Smooth muscle cell (in vitro differentiated cells): ENCODE results near the gene SLC45A2. TPM values are rescaled to one million over a fixed set of nuclear protein-coding genes. Genes with fewer than 3 reads are reported as not detected.

Experiments used
- DNase-seq: peaks from one replicate; lab custom pipeline; 2025; ENCODE audit not compliant: unreplicated experiment; lab: John Stamatoyannopoulos, UW
- H2AFZ ChIP-seq: fragments of 200-600 bp; sonication (generic); 2 replicates; pipeline ENCODE4 v1.6.0; 2016; ENCODE audit warnings: antibody characterized with exemption, low read depth, mild to moderate bottlenecking
- H3F3A ChIP-seq: fragments of 200-600 bp; sonication (generic); 2 replicates; pipeline ENCODE4 v1.6.0; 2017; ENCODE audit warnings: antibody characterized with exemption, low read depth
- H3K27ac ChIP-seq: fragments of 200-600 bp; sonication (generic); 2 replicates; pipeline ENCODE4 v1.5.1; 2016; ENCODE audit warnings: low read depth, mild to moderate bottlenecking
- H3K27me3 ChIP-seq: fragments of 200-600 bp; sonication (generic); 2 replicates; pipeline ENCODE4 v1.6.1; 2016; ENCODE audit warnings: low read depth, mild to moderate bottlenecking
- H3K36me3 ChIP-seq: fragments of 200-600 bp; sonication (generic); 2 replicates; pipeline ENCODE4 v1.5.1; 2016; ENCODE audit warnings: low read depth
- H3K4me1 ChIP-seq: fragments of 200-600 bp; sonication (generic); 2 replicates; pipeline ENCODE4 v1.5.1; 2016; ENCODE audit warnings: low read depth
- H3K4me2 ChIP-seq: fragments of 200-600 bp; sonication (generic); 2 replicates; pipeline ENCODE4 v1.6.0; 2016; ENCODE audit warnings: mild to moderate bottlenecking
- H3K4me3 ChIP-seq: fragments of 200-600 bp; sonication (generic); 2 replicates; pipeline ENCODE4 v1.5.1; 2016; ENCODE audit warnings: mild to moderate bottlenecking
- H3K79me2 ChIP-seq: fragments of 200-600 bp; sonication (generic); 2 replicates; pipeline ENCODE4 v1.6.0; 2016; ENCODE audit warnings: low read depth, mild to moderate bottlenecking
- H3K9ac ChIP-seq: fragments of 200-600 bp; sonication (generic); 2 replicates; pipeline ENCODE4 v1.6.0; 2016; ENCODE audit warnings: low read depth
- H3K9me3 ChIP-seq: fragments of 200-600 bp; sonication (generic); replicated peaks from 2 replicates; pipeline ENCODE4 v1.5.1; 2016; ENCODE audit warnings: low read depth
- H4K20me1 ChIP-seq: fragments of 200-600 bp; sonication (generic); 2 replicates; pipeline ENCODE4 v1.6.0; 2016; ENCODE audit warnings: low read depth
- WGBS: methylation state at CpG from one replicate; pipeline ENCODE4 v1.1.7; 2016; ENCODE audit warnings: low lambda C conversion rate; 5-methylcytosine and 5-hydroxymethylcytosine counted together
- polyA plus RNA-seq: library from polyadenylated mRNA; unstranded; fragments of >200 nt; fragmentation: Nextera tagmentation; extraction: Ambion mirVana; gene quantifications from 2 replicates; pipeline ENCODE4 v1.2.1, GENCODE V29; 2016
- total RNA-seq: library from RNA; depleted of rRNA; stranded (reverse); fragments of >200 nt; gene quantifications from 2 replicates; pipeline ENCODE4 v1.2.3, GENCODE V29; 2014
- TF ChIP-seq, protein P1 (sequence below): fragments of 200-600 bp; sonication (generic); IDR thresholded peaks from 2 replicates; pipeline ENCODE4 v1.5.1; 2017; ENCODE audit warnings: borderline replicate concordance, mild to moderate bottlenecking, antibody characterized with exemption; ENCODE audit not compliant: insufficient read depth, poor library complexity, severe bottlenecking

The SLC45A2 gene
- total and polyA plus RNA-seq, 2 experiments from 2014 or later, result 0.36 to 0.59 TPM

DNA sequence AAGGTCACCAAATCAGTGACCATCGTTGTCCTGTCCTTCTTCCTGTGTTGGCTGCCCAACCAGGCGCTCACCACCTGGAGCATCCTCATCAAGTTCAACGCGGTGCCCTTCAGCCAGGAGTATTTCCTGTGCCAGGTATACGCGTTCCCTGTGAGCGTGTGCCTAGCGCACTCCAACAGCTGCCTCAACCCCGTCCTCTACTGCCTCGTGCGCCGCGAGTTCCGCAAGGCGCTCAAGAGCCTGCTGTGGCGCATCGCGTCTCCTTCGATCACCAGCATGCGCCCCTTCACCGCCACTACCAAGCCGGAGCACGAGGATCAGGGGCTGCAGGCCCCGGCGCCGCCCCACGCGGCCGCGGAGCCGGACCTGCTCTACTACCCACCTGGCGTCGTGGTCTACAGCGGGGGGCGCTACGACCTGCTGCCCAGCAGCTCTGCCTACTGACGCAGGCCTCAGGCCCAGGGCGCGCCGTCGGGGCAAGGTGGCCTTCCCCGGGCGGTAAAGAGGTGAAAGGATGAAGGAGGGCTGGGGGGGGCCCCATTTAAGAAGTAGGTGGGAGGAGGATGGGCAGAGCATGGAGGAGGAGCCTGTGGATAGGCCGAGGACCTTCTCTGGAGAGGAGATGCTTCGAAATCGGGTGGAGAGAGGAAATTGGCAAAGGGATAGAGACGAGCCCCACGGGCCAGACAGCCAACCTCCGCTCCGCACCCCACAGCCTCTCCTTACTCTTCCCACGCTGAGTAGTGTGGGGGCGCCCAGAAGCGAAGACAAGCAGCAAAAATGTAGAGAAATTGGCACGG is 46.6 kb downstream of the SLC45A2 start:
- no peaks in the 10 kb centered on the region for H4K20me1 ChIP-seq
- no peaks in the 10 kb centered on the region for H3K79me2 ChIP-seq
- no peak overlapping the region for H3K9ac ChIP-seq
- WGBS, result 94% methylated on average over 54 of the region's 54 CpGs
- peaks cover 6% of the 10 kb centered on the region for H3K27me3 ChIP-seq
- H3F3A ChIP-seq, result no peaks in the 10 kb centered on the region
- no peak overlapping the region for H3K4me2 ChIP-seq
- H3K9me3 ChIP-seq, result no peaks in the 10 kb centered on the region
- H3K4me3 ChIP-seq, result no peak overlapping the region
- TF ChIP-seq, protein P1, sequence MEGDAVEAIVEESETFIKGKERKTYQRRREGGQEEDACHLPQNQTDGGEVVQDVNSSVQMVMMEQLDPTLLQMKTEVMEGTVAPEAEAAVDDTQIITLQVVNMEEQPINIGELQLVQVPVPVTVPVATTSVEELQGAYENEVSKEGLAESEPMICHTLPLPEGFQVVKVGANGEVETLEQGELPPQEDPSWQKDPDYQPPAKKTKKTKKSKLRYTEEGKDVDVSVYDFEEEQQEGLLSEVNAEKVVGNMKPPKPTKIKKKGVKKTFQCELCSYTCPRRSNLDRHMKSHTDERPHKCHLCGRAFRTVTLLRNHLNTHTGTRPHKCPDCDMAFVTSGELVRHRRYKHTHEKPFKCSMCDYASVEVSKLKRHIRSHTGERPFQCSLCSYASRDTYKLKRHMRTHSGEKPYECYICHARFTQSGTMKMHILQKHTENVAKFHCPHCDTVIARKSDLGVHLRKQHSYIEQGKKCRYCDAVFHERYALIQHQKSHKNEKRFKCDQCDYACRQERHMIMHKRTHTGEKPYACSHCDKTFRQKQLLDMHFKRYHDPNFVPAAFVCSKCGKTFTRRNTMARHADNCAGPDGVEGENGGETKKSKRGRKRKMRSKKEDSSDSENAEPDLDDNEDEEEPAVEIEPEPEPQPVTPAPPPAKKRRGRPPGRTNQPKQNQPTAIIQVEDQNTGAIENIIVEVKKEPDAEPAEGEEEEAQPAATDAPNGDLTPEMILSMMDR, result no peak
- H3K36me3 ChIP-seq, result no peaks in the 10 kb centered on the region
- no peaks in the 10 kb centered on the region for H3K4me1 ChIP-seq
- H3K27ac ChIP-seq, result no peak overlapping the region
- H2AFZ ChIP-seq, result no peak overlapping the region
- no peak for DNase-seq

DNA sequence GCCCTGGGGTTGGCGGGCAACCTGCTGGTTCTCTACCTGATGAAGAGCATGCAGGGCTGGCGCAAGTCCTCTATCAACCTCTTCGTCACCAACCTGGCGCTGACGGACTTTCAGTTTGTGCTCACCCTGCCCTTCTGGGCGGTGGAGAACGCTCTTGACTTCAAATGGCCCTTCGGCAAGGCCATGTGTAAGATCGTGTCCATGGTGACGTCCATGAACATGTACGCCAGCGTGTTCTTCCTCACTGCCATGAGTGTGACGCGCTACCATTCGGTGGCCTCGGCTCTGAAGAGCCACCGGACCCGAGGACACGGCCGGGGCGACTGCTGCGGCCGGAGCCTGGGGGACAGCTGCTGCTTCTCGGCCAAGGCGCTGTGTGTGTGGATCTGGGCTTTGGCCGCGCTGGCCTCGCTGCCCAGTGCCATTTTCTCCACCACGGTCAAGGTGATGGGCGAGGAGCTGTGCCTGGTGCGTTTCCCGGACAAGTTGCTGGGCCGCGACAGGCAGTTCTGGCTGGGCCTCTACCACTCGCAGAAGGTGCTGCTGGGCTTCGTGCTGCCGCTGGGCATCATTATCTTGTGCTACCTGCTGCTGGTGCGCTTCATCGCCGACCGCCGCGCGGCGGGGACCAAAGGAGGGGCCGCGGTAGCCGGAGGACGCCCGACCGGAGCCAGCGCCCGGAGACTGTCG is 47.3 kb downstream of the SLC45A2 start:
- Histone ChIP-seq H3K9me3 (no peaks in the 10 kb centered on the region), H3K4me3 (no peak overlapping the region), H3F3A (no peaks in the 10 kb centered on the region), H3K79me2 (no peaks in the 10 kb centered on the region), H3K9ac (no peak overlapping the region), H3K4me2 (no peak overlapping the region), H4K20me1 (no peaks in the 10 kb centered on the region), H3K4me1 (no peaks in the 10 kb centered on the region), H2AFZ (no peak overlapping the region), H3K36me3 (no peaks in the 10 kb centered on the region), H3K27me3 (peaks cover 6% of the 10 kb centered on the region), H3K27ac (no peak overlapping the region)
- 97% methylated on average over 54 of the region's 54 CpGs for WGBS
- no peak for DNase-seq
- TF ChIP-seq, protein P1, result no peak

DNA sequence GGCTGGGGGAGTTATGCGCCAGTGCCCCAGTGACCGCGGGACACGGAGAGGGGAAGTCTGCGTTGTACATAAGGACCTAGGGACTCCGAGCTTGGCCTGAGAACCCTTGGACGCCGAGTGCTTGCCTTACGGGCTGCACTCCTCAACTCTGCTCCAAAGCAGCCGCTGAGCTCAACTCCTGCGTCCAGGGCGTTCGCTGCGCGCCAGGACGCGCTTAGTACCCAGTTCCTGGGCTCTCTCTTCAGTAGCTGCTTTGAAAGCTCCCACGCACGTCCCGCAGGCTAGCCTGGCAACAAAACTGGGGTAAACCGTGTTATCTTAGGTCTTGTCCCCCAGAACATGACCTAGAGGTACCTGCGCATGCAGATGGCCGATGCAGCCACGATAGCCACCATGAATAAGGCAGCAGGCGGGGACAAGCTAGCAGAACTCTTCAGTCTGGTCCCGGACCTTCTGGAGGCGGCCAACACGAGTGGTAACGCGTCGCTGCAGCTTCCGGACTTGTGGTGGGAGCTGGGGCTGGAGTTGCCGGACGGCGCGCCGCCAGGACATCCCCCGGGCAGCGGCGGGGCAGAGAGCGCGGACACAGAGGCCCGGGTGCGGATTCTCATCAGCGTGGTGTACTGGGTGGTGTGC is 48.0 kb downstream of the SLC45A2 start, which contains the start of gene RXFP3:
Gene RXFP3, plus strand, starts transcription at position 6 of the 636 bp plus-strand sequence. Its CDS starts 355 bp downstream, at position 361.
- H3K4me2 ChIP-seq, result peak within 1 kb of the TSS; percentile 92
- TF ChIP-seq, protein P1, result no peak
- no peaks in the 10 kb centered on the region for H3K9me3 ChIP-seq
- no peak for DNase-seq
- no peaks in the 10 kb centered on the region for H3K79me2 ChIP-seq
- H3K27me3 ChIP-seq, result peaks cover 6% of the 10 kb centered on the region
- peak within 1 kb of the TSS; percentile 16 for H2AFZ ChIP-seq
- no peaks in the 10 kb centered on the region for H3K4me1 ChIP-seq
- WGBS, result 48% methylated on average over 45 of the region's 45 CpGs
- H3K9ac ChIP-seq, result no peak within 1 kb of the TSS
- no peaks in the 10 kb centered on the region for H3F3A ChIP-seq
- H3K4me3 ChIP-seq, result peak within 1 kb of the TSS; percentile 52
- H4K20me1 ChIP-seq, result no peaks in the 10 kb centered on the region
- H3K27ac ChIP-seq, result no peak within 1 kb of the TSS
- no peaks in the 10 kb centered on the region for H3K36me3 ChIP-seq
